K562 (cell line): ENCODE results near the gene BCAS3. TPM values are rescaled to one million over a fixed set of nuclear protein-coding genes. Genes with fewer than 3 reads are reported as not detected.

ENCODE experiments used
- ATAC-seq: fragments of 200-7000 bp; cut with Tn5 transposase; 3 replicates; pipeline ENCODE4 v1.9.1; 2020; ENCODE audit warnings: moderate library complexity
- BruUV-seq: library from RNA; stranded (reverse); fragments of 400-500 nt; replicated peaks from 2 replicates; lab custom pipeline; 2021; lab: Mats Ljungman, UMichigan
- CTCF ChIA-PET: fragments of 300-600 bp; formaldehyde crosslinking; extraction: SDS; loops from one replicate; lab custom pipeline; 2021; ENCODE audit warnings: low intra/inter-chr PET ratio; lab: Yijun Ruan, JAX
- POLR2A ChIA-PET: fragments of 300-600, 350-650 bp; sonication (Branson Sonifier 250); formaldehyde crosslinking; extraction: SDS; loops from one replicate; lab custom pipeline; 2021; ENCODE audit warnings: antibody characterized with exemption, inconsistent platforms; lab: Yijun Ruan, JAX
- DNase-seq, 4 experiments: peaks; one replicate each; pipeline versions ENCODE4 v3.0.0 to v3.0.0-alpha.2; 2011 to 2018; ENCODE audit warnings: low spot score in 3 of 4, mixed read lengths in 3 of 4; ENCODE audit errors: extremely low read depth in 1 of 4
- FAIRE-seq: peaks from 2 replicates; lab custom pipeline; 2011; peaks lifted over from hg19 to GRCh38; lab: Jason Lieb, UNC
- H2AFZ ChIP-seq: 2 replicates; pipeline ENCODE4 v1.6.0; 2011; ENCODE audit warnings: low read depth, low read length, control low read depth, inconsistent platforms
- H3K27ac ChIP-seq: fragments of 200-600 bp; 3 replicates; pipeline ENCODE4 v1.8.0; 2011; ENCODE audit warnings: low read depth, mild to moderate bottlenecking, control low read depth, inconsistent platforms, low read length, moderate library complexity, mixed read lengths; ENCODE audit errors: extremely low read depth
- H3K27me3 ChIP-seq, 2 experiments: fragments of 300-600 bp in 1 of 2; 2 replicates in 1 of 2; 3 replicates in 1 of 2; pipeline versions ENCODE4 v1.6.0 to v1.8.0; 2011; ENCODE audit warnings: inconsistent platforms in 2 of 2, low read length in 2 of 2, mild to moderate bottlenecking in 1 of 2, mixed read lengths in 1 of 2, moderate library complexity in 1 of 2; ENCODE audit not compliant: control insufficient read depth in 2 of 2, insufficient read depth in 2 of 2
- H3K36me3 ChIP-seq: fragments of 300-600 bp; 3 replicates; pipeline ENCODE4 v1.8.0; 2011; ENCODE audit warnings: mild to moderate bottlenecking, low read length, inconsistent platforms; ENCODE audit not compliant: control insufficient read depth, insufficient read depth
- H3K4me1 ChIP-seq, 2 experiments: fragments of 200-600 bp in 1 of 2; replicated peaks in 1 of 2; 2 replicates in 1 of 2; 3 replicates in 1 of 2; pipeline versions ENCODE4 v1.5.1 to v1.8.0; 2011; ENCODE audit warnings: inconsistent platforms in 2 of 2, low read length in 2 of 2, mild to moderate bottlenecking in 1 of 2, mixed read lengths in 1 of 2, moderate library complexity in 1 of 2; ENCODE audit not compliant: control insufficient read depth in 2 of 2, insufficient read depth in 2 of 2
- H3K4me2 ChIP-seq: 2 replicates; pipeline ENCODE4 v1.6.1; 2011; ENCODE audit warnings: low read length, control low read depth, inconsistent platforms, mixed read lengths; ENCODE audit not compliant: insufficient read depth
- H3K4me3 ChIP-seq: fragments of 200-600 bp; sonication (generic), shearing (Covaris generic); 2 replicates; pipeline ENCODE4 v1.5.1; 2016; ENCODE audit warnings: control low read depth, inconsistent platforms
- H3K79me2 ChIP-seq: fragments of 200-600 bp; 3 replicates; pipeline ENCODE4 v1.8.0; 2011; ENCODE audit warnings: low read length, inconsistent platforms; ENCODE audit not compliant: control insufficient read depth, insufficient read depth
- H3K9ac ChIP-seq, 2 experiments: 2 replicates each; pipeline versions ENCODE4 v1.6.0 to v1.6.1; 2011; ENCODE audit warnings: low read depth in 2 of 2, low read length in 2 of 2, control low read depth in 1 of 2, inconsistent platforms in 1 of 2, mild to moderate bottlenecking in 1 of 2, mixed read lengths in 1 of 2; ENCODE audit not compliant: insufficient read depth in 1 of 2
- H3K9me1 ChIP-seq: one replicate; pipeline ENCODE4 v1.6.0; 2011; ENCODE audit warnings: inconsistent platforms, mild to moderate bottlenecking, low read length, moderate library complexity; ENCODE audit not compliant: control insufficient read depth, insufficient read depth
- H3K9me3 ChIP-seq: replicated peaks from 2 replicates; pipeline ENCODE4 v1.5.1; 2011; ENCODE audit warnings: low read depth, low read length, inconsistent platforms; ENCODE audit not compliant: control insufficient read depth, insufficient read depth
- H4K20me1 ChIP-seq: replicated peaks from 2 replicates; pipeline ENCODE4 v1.6.1; 2011; ENCODE audit warnings: low read length, inconsistent platforms, mixed read lengths; ENCODE audit not compliant: control insufficient read depth, insufficient read depth
- ATF2 ChIP-seq: sonication (generic); formaldehyde crosslinking; IDR thresholded peaks from 2 replicates; pipeline ENCODE4 v1.8.1; 2022; ENCODE audit warnings: missing genetic modification reagents
- CEBPG ChIP-seq, 3 experiments: fragments of 200-800 bp in 1 of 3; sonication (Bioruptor generic) in 1 of 3; sonication (generic) in 1 of 3; formaldehyde crosslinking in 1 of 3; IDR thresholded peaks in 2 of 3; conservative IDR thresholded peaks in 1 of 3; 2 replicates each; pipeline versions ENCODE4 v1.6.1 to v1.8.0; 2016 to 2022; ENCODE audit warnings: missing compliant biosample characterization in 2 of 3, missing genetic modification characterization in 2 of 3, mild to moderate bottlenecking in 1 of 3, missing genetic modification reagents in 1 of 3
- EGR1 ChIP-seq: fragments of 450-650 bp; conservative IDR thresholded peaks from 2 replicates; pipeline ENCODE4 v1.6.1; 2017; ENCODE audit warnings: mild to moderate bottlenecking
- EP300 ChIP-seq: IDR thresholded peaks from 2 replicates; pipeline ENCODE4 v1.6.1; 2012; ENCODE audit warnings: low read length, improper control_type of control experiment
- ERF ChIP-seq: fragments of 450-650 bp; formaldehyde crosslinking; IDR thresholded peaks from 2 replicates; pipeline ENCODE4 v1.4.0; 2020; ENCODE audit warnings: mild to moderate bottlenecking, mixed read lengths
- KAT7 ChIP-seq: sonication (generic); formaldehyde crosslinking; IDR thresholded peaks from 2 replicates; pipeline ENCODE4 v1.8.0; 2022; ENCODE audit warnings: missing genetic modification reagents, mild to moderate bottlenecking, borderline replicate concordance
- MAFK ChIP-seq: IDR thresholded peaks from 2 replicates; pipeline ENCODE4 v1.6.1; 2011; ENCODE audit warnings: low read length, improper control_type of control experiment
- MTA1 ChIP-seq: fragments of 450-650 bp; IDR thresholded peaks from 2 replicates; pipeline ENCODE4 v1.6.1; 2017; ENCODE audit warnings: borderline replicate concordance
- POLR2A ChIP-seq: fragments of 450-650 bp; conservative IDR thresholded peaks from 2 replicates; pipeline ENCODE4 v1.6.1; 2016
- ZNF232 ChIP-seq: sonication (generic); formaldehyde crosslinking; IDR thresholded peaks from 2 replicates; pipeline ENCODE4 v1.8.0; 2022; ENCODE audit warnings: mild to moderate bottlenecking, missing genetic modification reagents
- WGBS: fragments of 100-300 bp; shearing (Covaris generic); methylation state at CpG from one replicate; pipeline ENCODE4 v1.1.6; 2016; ENCODE audit warnings: low coverage, mixed read lengths; ENCODE audit not compliant: insufficient coverage; ENCODE audit errors: missing lambda C conversion rate; 5-methylcytosine and 5-hydroxymethylcytosine counted together
- in situ Hi-C: fragments of 300-500 bp; cut with MboI; formaldehyde crosslinking; loops from 4 replicates; pipeline ENCODE4 v1.15.0; 2018; ENCODE audit warnings: inconsistent platforms, mixed read lengths
- intact Hi-C: fragments of 100-400 bp; cut with micrococcal nuclease; formaldehyde crosslinking; loops from 2 replicates; pipeline ENCODE4 v1.14.2; 2022
- polyA plus RNA-seq, 8 experiments: library from polyadenylated mRNA; depleted of rRNA in 4 of 8; stranded (reverse) in 5 of 8; unstranded in 3 of 8; fragments of >200 nt; fragmentation: Nextera tagmentation in 2 of 8; fragmentation: Illumina TruSeq in 1 of 8; extraction: Ambion mirVana in 2 of 8; extraction: Trizol in 1 of 8; gene quantifications; 2 replicates each; pipeline versions ENCODE4 v1.2.1 to v1.2.3, GENCODE V29; 2011 to 2014; ENCODE audit warnings: inconsistent platforms in 1 of 8, missing spikeins in 1 of 8
- total RNA-seq, 7 experiments: library from RNA; depleted of rRNA in 6 of 7; stranded (reverse); fragments of >200 nt in 6 of 7; fragmentation: Illumina TruSeq in 2 of 7; extraction: Trizol in 2 of 7; gene quantifications; 2 replicates each; pipeline versions ENCODE4 v1.2.1 to v1.2.3, GENCODE V29; 2011 to 2021; ENCODE audit warnings: low replicate concordance in 1 of 7
- TF ChIP-seq, protein P1 (sequence below): fragments of 450-650 bp; IDR thresholded peaks from 2 replicates; pipeline ENCODE4 v1.6.1; 2018; ENCODE audit warnings: mild to moderate bottlenecking, low read depth; ENCODE audit not compliant: partially characterized antibody
- TF ChIP-seq, protein P2 (sequence below): fragments of 450-650 bp; IDR thresholded peaks from one replicate; pipeline ENCODE4 v1.6.1; 2018; ENCODE audit warnings: mild to moderate bottlenecking, moderate library complexity; ENCODE audit not compliant: partially characterized antibody

The BCAS3 gene
- total and polyA plus RNA-seq, 9 of the 15 experiments (the other 6 are each of a cell fraction or from before 2014, with no cell fraction given), result 1.9 to 5.5 (median 3.5) TPM

DNA sequence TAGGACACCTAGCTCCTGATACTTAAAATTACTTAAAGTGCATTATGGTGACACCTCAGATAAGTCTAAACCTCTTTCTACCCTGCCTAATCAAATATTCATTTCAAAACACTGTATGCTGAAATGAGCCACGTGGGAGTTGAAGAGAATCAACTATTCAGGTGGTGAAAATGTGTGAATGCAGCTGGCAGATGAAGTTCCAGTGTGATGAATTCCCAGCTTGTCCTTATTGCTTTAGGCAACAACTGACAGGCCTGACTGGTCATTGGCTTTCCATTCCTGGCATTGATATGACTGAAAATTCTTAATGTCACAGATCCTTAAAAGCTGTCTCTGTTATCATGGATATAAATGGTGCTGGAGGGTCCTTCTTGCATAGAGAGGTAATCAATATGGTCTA is 420.1 kb downstream of the BCAS3 start:
- Histone ChIP-seq H3K9me1 (no peaks in the 10 kb centered on the region), H3K9me3 (no peaks in the 10 kb centered on the region), H3K4me2 (no peak overlapping the region), H2AFZ (no peak overlapping the region), H3K9ac (no peak overlapping the region), H3K79me2 (no peaks in the 10 kb centered on the region), H3K4me3 (no peak overlapping the region), H4K20me1 (no peaks in the 10 kb centered on the region), H3K4me1 (no peaks in the 10 kb centered on the region), H3K27me3 (no peaks in the 10 kb centered on the region), H3K27ac (no peak overlapping the region), H3K36me3 (no peaks in the 10 kb centered on the region)
- FAIRE-seq (no peak), ATAC-seq (no peak), DNase-seq (no peak)
- in situ Hi-C loops, result no loop called here
- no TSS peak for BruUV-seq
- CTCF ChIA-PET, result no interaction called here
- 0% methylated on average over 1 of the region's 1 CpG for WGBS
- TF ChIP-seq KAT7 (CRISPR knock-in tag), result no peak
- intact Hi-C loops, result no loop called here
- POLR2A ChIA-PET, result interaction anchor here (1.1 kb wide), 1 partner anchor 9 kb away, joined by 3 read pairs; no protein-coding TSS in a partner anchor

GRCh38 chr17:61106354-61106753 is 428.7 kb downstream of the BCAS3 start:
- no peaks in the 10 kb centered on the region for H3K27me3 ChIP-seq
- H3K4me3 ChIP-seq, result no peak overlapping the region
- no peaks in the 10 kb centered on the region for H3K9me1 ChIP-seq
- ATAC-seq (no peak), DNase-seq (no peak), FAIRE-seq (no peak)
- H3K36me3 ChIP-seq, result no peaks in the 10 kb centered on the region
- intact Hi-C loops, result no loop called here
- POLR2A ChIA-PET, result no interaction called here
- H3K9ac ChIP-seq, result no peak overlapping the region
- no peak overlapping the region for H3K4me2 ChIP-seq
- WGBS, result 3% methylated on average over 4 of the region's 4 CpGs
- no peaks in the 10 kb centered on the region for H3K79me2 ChIP-seq
- BruUV-seq, result no TSS peak
- H4K20me1 ChIP-seq, result no peaks in the 10 kb centered on the region
- no peaks in the 10 kb centered on the region for H3K4me1 ChIP-seq
- in situ Hi-C loops, result no loop called here
- CTCF ChIA-PET, result no interaction called here
- H3K27ac ChIP-seq, result no peak overlapping the region
- no peaks in the 10 kb centered on the region for H3K9me3 ChIP-seq
- H2AFZ ChIP-seq, result no peak overlapping the region
- no peak for TF ChIP-seq POLR2A
- TF ChIP-seq, protein P1, sequence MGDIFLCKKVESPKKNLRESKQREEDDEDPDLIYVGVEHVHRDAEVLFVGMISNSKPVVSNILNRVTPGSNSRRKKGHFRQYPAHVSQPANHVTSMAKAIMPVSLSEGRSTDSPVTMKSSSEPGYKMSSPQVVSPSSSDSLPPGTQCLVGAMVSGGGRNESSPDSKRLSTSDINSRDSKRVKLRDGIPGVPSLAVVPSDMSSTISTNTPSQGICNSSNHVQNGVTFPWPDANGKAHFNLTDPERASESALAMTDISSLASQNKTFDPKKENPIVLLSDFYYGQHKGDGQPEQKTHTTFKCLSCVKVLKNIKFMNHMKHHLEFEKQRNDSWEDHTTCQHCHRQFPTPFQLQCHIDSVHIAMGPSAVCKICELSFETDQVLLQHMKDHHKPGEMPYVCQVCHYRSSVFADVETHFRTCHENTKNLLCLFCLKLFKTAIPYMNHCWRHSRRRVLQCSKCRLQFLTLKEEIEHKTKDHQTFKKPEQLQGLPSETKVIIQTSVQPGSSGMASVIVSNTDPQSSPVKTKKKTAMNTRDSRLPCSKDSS, result no peak
- TF ChIP-seq MAFK, result no peak
- no peak for TF ChIP-seq ERF (CRISPR knock-in tag)
- TF ChIP-seq ATF2 (CRISPR knock-in tag), result no peak
- no peak for TF ChIP-seq ZNF232 (CRISPR knock-in tag)
- TF ChIP-seq CEBPG (CRISPR knock-in tag; IDR thresholded peaks at IDR 0.05), result no peak
- TF ChIP-seq CEBPG (tag; conservative IDR thresholded peaks at IDR 0.05 in 1 of 2, IDR thresholded peaks at IDR 0.05 in 1 of 2), result 0 out of 4 replicates have a peak, but pooled peaks of 1 of the 2 experiments have one; percentile 24
- 0 out of 2 replicates have a peak, but pooled peaks have one; percentile 32 for TF ChIP-seq EGR1
- TF ChIP-seq MTA1, result no peak
- no peak for TF ChIP-seq EP300
- TF ChIP-seq, protein P2, sequence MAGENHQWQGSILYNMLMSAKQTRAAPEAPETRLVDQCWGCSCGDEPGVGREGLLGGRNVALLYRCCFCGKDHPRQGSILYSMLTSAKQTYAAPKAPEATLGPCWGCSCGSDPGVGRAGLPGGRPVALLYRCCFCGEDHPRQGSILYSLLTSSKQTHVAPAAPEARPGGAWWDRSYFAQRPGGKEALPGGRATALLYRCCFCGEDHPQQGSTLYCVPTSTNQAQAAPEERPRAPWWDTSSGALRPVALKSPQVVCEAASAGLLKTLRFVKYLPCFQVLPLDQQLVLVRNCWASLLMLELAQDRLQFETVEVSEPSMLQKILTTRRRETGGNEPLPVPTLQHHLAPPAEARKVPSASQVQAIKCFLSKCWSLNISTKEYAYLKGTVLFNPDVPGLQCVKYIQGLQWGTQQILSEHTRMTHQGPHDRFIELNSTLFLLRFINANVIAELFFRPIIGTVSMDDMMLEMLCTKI, result no peak
